OCI-LY7 (cell line): ENCODE results near the gene STAT5B.
"Not testable (repeated sequence)": the region's sequence is repeated elsewhere in the genome, so short reads cannot be mapped to it uniquely, and the experiment has no call there.

Experiments used
- EZH2phosphoT487 ChIP-seq: fragments of 200-600 bp; sonication (generic); IDR thresholded peaks from 2 replicates; pipeline ENCODE4 v1.6.1; 2018; ENCODE audit warnings: low read depth, borderline replicate concordance, mild to moderate bottlenecking, mixed run types, antibody characterized with exemption, low read length, moderate library complexity, mixed read lengths
- TF ChIP-seq, protein P1 (sequence below): fragments of 200-600 bp; sonication (generic); conservative IDR thresholded peaks from 2 replicates; pipeline ENCODE4 v1.5.1; 2014; ENCODE audit warnings: mild to moderate bottlenecking, antibody characterized with exemption, low read length, moderate library complexity, mixed read lengths

GRCh38 chr17:42206153-42206612, 70.0 kb downstream of the STAT5B start:
- TF ChIP-seq, protein P1, sequence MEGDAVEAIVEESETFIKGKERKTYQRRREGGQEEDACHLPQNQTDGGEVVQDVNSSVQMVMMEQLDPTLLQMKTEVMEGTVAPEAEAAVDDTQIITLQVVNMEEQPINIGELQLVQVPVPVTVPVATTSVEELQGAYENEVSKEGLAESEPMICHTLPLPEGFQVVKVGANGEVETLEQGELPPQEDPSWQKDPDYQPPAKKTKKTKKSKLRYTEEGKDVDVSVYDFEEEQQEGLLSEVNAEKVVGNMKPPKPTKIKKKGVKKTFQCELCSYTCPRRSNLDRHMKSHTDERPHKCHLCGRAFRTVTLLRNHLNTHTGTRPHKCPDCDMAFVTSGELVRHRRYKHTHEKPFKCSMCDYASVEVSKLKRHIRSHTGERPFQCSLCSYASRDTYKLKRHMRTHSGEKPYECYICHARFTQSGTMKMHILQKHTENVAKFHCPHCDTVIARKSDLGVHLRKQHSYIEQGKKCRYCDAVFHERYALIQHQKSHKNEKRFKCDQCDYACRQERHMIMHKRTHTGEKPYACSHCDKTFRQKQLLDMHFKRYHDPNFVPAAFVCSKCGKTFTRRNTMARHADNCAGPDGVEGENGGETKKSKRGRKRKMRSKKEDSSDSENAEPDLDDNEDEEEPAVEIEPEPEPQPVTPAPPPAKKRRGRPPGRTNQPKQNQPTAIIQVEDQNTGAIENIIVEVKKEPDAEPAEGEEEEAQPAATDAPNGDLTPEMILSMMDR, result not testable (repeated sequence)
- TF ChIP-seq EZH2phosphoT487, result not testable (repeated sequence)
